22Rv1 (cell line): ENCODE measurements around the gene HECW1.

Source experiments
- CTCF ChIP-seq: fragments of 450-650 bp; IDR thresholded peaks from 2 replicates; pipeline ENCODE4 v1.5.1; 2017; ENCODE audit warnings: mild to moderate bottlenecking
- ZFX ChIP-seq: fragments of 450-650 bp; IDR thresholded peaks from 2 replicates; pipeline ENCODE4 v1.6.1; 2017; ENCODE audit warnings: antibody characterized with exemption, borderline replicate concordance

GRCh38 chr7:43602256-43602655, 489.8 kb downstream of the HECW1 start:
- no peak for TF ChIP-seq ZFX
- TF ChIP-seq CTCF = no peak
